Endometrium (tissue), 2 donors: ENCODE measurements around the gene SLC35G4.
"Not testable (repeated sequence)": the region's sequence is repeated elsewhere in the genome, so short reads cannot be mapped to it uniquely, and the experiment has no call there.

Source experiments
- FAIRE-seq: peaks from 2 replicates; lab custom pipeline; 2012; peaks lifted over from hg19 to GRCh38; lab: Jason Lieb, UNC
- donor health status: control.
- donor health status: control.

Gene SLC35G4

DNA sequence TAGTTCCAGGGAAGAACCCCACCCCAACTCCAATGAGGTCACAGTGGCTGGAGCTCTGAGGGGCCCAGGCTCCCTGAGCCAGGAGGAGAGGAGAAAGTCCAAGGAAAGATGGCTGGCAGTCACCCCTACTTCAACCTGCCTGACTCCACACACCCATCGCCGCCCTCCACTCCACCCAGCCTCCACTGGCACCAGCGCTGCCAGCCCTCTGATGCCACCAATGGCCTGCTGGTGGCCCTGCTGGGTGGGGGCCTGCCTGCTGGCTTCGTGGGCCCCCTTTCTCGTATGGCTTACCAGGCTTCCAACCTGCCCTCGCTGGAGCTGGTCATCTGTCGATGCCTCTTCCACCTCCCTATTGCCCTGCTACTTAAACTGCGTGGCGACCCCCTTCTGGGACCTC lies at the start of gene SLC35G4:
TSS of gene SLC35G4 (plus strand) at position 109 of the 400 bp plus-strand sequence. CDS start at position 109, 0 bp downstream.
- FAIRE-seq: not testable (repeated sequence)

DNA sequence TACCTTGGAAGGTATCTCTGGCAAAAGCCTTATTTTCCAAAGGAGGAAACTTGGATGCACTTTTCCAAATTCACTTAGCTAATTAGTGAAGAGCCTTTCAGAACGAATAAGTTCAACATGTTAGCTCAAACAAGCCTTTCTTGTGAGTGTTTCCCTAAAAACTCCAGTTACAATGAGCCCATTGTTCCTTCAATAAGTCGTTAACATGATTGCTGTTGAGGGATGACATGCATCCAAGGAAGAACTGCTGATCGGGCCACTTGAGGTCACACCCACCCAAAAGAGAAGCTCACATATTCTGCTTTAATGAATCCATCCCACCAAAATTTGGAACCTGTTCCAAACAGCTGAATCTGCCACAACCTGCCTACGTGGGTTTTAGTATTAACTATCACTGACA lies 48.1 kb upstream of the SLC35G4 start:
- FAIRE-seq: no peak

DNA sequence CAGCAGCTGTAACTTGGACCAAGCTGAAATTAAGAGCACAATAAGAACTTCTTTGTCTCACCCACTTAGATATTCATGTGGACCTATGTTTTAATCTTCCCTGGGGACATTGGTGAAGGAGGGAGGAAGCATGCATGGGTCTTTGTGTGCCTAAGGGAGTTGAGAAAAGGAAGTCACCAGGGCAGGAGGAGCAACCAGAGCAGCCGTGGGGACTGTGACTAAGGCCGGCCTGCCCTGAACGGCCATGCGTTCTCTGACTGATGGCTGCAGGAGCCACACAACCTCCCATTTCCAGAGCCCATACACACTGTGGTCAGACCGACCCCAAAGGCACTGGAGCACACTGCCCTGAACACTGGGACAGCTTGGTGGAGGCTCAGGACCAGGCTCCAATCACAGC lies 43.7 kb upstream of the SLC35G4 start:
- FAIRE-seq: no peak

DNA sequence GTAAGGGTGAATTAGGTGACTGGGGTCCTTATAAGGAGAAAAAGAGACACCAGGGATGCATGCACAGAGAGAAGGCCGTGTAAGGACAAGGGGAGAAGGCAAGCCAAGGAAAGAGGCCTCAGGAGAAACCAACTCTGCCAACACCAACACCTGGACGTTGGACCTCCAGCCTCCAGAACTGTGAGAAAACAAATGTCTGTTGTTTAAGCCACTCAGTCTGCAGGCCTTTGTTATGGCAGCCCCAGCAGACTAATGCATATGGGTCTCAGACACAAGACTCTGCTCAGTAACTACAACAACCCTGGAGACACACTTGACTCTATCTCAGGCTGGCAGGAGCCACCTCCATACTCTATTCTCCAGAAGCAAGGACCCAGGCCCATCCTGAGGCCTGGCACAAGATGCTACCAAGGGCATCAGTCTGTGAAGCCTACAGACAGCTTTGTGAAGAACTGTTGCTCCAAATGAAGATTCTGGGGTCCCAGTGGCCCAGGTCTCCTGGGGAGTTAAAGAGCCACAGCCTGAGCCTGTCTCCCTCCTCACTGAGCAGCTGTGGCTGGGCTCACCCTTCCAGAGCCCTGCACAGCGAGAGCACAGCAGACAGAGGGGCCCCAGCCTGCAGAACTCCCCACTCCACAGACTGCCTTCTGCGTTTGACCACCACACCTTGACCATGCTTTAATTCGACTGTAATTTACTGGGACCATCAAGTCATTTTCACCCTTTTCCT lies 43.0 kb upstream of the SLC35G4 start:
- FAIRE-seq: no peak

DNA sequence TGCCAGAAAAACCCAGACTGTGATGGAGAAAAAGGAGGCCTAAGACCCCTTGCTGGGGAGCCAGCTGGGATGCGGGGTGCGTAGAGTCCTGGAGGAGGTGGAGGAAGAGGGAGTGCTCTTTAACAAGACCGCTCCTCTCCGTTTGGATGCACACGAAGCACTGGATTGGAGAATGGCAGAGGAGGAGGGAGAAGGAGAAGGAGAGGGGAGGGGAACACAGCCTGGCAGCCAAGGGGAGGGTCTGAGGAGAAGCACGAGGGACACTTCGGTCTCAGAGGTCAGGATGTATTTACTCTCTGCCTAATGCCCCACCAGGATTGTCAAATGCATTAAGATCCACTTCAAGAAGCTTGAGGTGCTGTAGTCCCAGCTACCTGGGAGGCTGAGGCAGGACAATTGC lies 42.0 kb upstream of the SLC35G4 start:
- FAIRE-seq: no peak

DNA sequence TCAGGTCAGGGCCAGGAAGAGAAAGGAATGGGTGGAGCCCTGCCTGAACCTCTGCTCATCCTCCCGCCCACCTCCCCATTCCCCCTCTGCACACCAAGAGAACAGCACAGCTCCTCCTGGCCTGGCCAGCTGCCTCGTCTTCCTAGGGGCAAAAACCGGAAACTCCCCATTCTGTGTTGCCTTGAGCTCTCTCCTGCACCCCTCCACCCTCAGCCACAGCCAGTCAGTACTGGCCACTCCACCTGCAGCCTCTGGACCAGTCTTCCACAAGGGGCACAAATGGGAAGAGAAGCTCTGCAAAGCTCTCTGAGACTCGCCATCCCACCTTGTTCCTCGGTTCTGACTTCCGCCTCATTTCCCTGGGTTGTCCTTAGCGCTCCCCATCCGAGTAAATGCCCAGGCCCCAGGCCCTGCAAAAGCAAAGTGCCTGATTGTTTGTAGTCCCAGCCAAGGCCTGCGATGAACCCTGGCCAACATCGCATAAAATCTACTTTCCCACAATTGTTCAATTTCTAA lies 39.3 kb upstream of the SLC35G4 start:
- FAIRE-seq: no peak

DNA sequence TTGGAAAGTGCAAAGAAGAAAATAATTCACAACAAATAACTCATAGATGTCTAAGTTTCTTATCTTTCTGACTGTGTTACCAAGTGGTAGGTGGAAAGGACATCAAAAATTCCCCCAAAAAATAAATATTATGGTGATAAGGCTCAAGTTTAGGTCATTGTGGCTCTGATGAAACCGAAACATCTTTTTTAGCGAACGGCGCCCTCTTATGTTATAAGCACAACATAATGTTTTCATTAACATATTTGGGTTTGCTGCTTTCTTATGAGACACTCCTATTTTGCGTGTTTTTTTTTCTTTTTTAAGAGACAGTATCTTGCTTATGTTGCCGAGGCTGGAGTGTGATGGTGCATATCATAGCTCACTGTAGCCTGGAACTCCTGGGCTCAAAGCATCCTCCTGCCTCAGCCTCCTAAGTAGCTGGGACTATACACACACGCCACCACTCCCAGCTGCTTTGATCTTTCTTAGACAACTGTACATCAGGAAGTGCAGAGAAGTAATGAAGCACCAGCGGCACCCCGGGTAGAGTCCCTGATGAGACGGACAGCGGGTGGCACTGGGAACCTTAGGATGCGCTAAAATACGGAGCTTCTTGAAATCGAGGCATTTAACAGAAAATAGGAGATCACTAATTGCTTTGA lies 38.5 kb upstream of the SLC35G4 start:
- FAIRE-seq: no peak

DNA sequence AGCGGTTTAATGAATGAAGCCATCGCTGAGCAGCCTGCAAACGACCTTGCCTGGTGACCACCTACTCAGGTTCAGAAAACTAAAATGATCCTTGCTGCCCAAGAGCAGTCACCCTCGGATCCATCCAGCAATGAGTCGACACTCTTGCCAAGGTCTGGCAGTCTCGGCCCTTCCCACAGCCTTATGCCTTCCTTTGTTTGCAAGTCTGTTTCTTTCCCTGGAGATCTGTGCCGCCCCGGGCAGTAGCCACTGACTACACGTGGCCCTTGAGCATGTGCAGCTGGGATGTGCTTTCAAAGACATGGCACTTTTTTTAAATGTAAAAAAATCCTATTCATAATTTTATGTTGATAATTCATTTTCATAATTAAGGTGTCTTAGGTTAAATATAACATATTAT lies 37.2 kb upstream of the SLC35G4 start:
- no peak for FAIRE-seq

DNA sequence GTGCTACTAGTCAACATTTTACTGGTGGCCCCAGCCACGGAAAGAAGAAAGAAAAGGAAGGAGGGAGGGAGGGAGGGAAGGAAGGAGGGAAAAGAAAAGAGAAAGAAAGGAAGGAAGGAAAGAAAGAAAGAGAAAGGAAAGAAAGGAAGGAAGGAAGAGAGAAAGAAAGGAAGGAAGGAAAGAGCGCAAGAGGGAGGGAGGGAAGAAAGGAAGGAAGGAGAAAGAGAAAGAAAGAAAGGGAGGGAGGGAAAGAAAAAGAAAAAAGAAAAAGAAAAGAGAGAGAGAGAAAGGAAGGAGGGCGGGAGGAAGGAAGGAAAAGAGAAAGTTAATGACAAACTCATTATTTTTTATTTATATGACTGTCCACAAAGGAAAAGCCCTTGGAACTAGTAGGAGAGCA lies 34.9 kb upstream of the SLC35G4 start:
- FAIRE-seq: no peak

DNA sequence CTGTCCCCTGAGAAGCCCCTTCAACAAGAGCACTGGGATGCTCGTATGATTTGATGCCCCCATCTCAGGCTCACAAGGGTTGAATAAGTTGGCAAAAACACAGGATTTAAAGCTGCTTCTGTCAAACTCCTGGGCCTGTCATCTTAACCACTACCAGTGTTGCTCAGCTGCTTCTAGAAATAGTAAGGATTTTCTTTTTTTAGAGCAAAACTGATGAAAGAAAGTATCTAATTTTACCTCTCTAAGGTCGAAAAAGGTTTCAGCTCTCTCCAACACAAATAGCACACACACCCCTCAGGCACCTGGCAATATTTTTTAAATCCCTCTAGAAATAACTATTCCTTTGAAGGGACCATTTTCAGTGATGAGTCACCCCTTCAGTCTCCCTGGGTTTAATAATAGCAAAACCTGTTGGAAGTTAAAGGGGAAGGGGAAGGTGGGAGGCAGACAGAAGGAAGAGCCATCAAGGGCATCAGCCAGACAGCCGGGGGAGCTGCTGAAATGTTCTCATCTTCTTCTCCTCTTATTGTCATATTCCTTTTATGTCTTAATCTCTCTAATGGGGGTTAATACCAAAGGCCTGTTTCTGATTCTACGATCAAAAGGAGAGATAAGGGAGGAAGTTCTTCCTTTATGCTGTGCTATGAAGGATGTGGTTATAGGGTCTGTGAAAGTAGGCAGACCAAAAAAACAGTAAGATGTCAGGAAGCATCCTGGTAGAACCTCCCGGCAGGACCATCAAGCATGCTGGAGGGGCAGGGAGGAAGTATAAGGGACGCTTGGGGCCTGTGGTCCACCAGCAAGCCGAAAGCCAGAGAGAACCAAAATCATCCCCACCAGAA lies 31.9 kb upstream of the SLC35G4 start:
- FAIRE-seq: no peak

DNA sequence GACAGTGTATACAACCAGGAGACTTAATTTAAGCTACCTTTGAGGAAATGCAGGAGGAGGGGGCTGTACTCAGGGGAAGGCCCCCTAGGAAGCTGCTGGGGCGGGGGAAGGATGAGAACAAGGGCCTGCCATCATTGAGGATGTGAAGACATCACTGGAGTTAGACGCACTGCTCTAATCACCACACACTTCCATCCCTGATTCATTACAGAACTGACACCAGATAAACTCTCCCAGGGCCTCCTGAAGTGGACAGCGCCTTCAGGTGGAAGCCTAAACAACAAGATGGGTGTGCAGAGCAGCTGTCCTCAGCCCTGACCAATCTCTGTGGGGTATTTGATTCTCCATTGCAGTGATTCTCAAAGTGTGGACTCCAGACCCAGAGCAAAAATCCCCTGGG lies 30.6 kb upstream of the SLC35G4 start:
- FAIRE-seq: no peak

DNA sequence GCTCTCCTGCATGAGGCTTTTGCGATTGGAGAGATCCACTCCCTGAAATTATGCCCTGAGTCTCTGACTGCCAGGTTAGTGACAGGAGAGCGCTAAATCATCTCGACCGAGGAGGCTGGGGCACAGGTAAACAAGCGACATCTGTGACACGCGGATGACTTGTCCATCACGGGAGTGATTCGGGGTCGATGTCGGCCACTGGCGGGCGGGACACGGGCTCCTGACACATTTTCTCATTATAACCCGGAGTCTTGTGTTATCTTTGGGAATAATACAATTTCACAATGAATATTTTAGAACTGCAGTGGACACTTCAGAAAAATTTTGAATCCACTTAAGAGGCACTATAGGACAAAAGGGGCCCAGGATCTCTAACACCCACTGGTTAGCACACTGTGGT lies 29.5 kb upstream of the SLC35G4 start:
- no peak for FAIRE-seq

DNA sequence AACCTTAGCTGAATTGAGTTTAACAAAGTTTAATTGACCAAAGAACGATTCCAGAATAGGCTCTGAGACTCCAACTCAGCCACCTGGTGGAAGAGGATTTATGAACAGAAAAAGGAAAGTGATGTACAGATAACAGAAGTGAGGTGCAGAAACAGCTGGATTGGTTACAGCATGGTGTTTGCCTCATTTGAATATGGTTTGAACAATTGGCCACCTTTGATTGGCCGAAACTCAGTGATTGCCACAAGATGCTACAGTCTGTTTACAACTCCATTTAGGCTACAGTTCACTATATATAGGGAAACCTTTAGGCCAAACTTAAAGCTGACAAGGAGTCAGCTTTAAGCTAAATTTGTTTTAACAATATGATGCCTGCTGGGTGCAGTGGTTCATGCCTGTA lies 28.1 kb upstream of the SLC35G4 start:
- FAIRE-seq: no peak

DNA sequence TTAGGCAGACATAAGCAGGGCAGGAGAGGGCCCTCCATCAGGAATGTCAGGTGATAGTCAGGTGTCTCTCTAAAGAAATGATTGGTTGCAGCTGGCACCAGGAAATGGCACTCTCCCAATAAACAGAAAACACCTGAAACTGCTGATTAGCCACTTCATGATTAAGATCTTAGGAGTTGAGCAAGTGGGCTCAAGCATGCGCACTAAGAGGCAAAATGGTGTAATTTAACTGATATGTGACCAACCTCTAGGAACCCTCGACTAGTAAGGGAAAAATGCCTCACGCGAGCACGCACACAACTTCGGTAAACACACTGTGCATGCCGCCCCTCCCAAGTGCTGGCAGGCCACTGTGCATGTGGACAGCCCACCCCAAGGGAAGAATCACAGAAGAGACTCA lies 23.8 kb upstream of the SLC35G4 start:
- no peak for FAIRE-seq

DNA sequence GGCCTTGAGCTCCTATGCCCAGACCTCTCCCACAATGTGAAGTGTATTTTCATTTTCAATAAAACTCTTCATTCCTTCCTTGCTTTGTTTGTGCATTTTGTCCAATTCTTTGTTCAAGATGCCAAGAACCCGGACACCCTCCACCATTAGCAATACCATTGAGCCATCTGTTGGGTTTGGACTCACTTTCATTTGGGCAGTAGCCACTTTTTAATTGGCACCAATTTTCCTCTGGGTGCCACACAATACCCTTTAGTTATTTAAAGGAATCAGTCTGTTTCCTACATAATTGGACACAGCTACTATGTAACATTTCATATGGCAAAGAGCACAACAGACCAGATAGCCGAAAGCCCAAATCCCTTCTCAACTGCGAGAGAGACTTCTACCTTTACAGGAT lies 22.5 kb upstream of the SLC35G4 start:
- FAIRE-seq: no peak

DNA sequence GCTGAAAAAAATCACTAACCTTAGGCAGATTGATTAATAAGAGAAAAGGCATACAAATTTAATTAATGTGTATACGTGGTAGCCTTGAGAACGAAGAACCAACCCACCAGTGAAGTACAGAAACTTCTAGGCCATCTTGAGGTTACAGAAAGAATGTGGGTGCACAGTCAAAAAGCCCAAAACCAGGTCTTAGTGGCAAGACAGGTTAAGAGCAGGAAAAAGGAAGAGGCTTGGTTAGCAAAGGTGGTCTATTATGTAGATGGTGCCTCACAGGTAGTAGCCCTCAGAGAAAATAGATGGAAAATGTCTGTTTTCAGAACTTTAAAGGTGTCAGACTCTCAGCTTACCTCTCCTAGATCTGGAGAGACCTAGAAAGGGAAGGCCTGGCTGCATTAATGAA lies 22.0 kb upstream of the SLC35G4 start:
- FAIRE-seq: no peak

DNA sequence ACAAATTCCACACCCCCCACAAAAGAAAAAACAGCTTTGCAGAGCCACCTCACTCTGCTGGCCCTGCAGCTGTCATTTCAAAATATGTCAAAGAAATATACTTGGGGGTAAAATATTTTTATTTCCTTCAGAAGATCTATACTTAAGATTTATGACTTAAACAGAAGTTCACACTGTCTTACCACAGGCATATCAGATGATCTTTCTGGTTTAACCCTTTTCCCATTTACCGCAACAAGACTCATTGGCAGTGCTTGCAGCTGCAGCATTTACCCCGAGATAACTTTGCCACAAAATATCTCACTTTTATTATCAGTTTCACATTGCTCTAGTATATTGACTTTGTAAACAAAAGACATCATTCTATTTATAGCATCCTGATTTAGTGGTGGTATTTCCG lies 21.6 kb upstream of the SLC35G4 start:
- no peak for FAIRE-seq

DNA sequence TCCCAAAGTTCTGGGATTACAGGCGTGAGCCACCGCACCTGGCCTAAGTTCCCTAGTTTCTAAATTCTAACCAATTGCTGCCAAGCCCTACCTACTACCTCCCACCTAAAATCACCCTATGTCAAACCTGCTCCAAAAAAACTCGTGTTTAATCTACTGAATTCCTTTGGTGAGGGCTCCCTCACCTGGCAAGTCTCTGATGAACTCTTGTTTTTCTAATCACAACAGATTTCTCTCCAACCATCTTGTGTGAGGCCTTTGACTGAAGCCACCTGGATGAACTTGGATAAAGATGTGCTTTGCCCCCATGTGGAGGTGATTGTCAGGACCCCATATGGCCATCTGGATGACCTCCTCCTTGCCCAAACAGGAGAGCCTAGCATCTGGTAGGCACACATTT lies 17.4 kb upstream of the SLC35G4 start:
- FAIRE-seq: no peak

DNA sequence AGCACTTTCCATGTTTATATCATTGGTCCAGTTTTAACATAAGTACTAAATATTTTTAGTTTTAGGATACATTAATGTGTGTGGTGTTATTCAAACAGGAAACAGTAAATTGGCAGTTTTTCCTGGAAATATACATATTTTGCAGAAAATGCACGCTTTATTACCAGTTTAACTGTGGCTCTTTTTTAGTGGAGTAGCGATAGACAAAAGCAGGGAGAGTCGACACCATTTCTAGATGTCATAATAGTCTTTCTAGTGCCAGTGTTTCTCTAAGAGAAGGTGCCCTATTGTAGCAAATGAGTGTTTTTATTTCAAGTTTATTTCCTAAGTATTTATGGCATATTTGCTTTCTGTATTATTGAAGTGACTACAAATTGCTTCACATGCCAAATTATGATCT lies 9.1 kb upstream of the SLC35G4 start:
- no peak for FAIRE-seq

DNA sequence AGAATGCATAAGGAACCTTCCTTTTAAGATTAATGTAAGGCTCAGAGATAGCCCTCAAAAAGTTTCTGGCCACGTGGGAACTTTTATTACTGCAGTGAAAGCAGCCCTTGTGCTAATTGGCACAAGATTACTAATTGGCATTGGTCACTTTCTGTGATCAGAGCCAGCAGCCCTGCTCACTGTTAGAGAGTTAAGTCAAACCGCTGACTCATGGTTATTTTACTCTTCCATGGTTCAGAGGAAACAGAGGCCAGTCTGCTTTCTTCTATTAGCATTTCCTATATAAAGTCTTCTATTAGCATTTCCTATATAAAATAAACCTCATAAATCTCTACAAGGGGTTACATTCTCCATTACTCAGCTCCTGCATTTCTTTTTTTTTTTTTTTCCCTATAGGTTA lies 1.5 kb upstream of the SLC35G4 start:
- no peak for FAIRE-seq

DNA sequence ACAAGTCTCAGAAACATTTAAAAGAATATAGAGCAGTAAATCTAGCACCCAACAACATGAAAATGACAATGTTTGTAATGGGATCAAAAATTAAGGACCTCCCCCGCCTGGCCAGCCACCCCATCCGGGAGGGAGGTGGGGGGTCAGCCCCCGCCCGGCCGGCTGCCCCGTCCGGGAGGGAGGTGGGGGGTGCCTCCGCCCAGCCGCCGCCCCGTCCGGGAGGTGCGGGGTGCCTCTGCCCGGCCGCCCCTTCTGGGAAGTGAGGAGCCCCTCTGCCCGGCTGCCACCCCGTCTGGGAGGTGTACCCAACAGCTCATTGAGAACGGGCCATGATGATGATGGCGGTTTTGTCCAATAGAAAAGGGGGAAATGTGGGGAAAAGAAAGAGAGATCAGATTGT lies 778 bp upstream of the SLC35G4 start:
- not testable (repeated sequence) for FAIRE-seq

DNA sequence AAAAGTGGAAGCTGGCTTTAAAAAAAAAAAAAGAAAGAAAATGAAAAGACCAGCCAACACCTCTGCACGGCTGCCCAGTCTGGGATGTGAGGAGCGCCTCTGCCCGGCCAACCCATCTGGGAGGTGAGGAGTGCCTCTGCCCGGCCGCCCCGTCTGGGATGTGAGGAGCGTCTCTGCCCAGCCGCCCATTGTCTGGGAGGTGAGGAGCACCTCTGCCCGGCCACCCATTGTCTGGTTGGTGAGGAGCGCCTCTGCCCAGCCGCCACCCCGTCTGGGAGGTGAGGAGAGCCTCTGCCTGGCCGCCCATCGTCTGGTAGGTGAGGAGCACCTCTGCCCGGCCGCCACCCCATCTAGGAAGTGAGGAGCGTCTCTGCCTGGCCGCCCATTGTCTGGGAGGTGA lies 3.7 kb downstream of the SLC35G4 start:
- FAIRE-seq: not testable (repeated sequence)

DNA sequence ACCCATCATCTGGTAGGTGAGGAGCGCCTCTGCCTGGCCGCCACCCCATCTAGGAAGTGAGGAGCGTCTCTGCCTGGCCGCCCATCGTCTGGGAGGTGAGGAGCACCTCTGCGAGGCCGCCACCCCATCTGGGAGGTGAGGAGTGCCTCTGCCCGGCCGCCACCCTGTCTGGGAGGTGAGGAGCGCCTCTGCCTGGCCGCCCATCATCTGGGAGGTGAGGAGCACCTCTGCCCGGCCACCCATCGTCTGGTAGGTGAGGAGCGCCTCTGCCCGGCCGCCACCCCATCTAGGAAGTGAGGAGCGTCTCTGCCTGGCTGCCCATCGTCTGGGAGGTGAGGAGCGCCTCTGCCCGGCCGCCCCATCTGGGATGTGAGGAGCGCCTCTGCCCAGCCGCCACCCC lies 4.2 kb downstream of the SLC35G4 start:
- FAIRE-seq: not testable (repeated sequence)
